A549 treated with DMSO at 1 μM for 4 hours (cell line): ENCODE data around the gene ATP11B. TPM values are rescaled to one million over a fixed set of nuclear protein-coding genes. Genes with fewer than 3 reads are reported as not detected.

Experiments used
- total RNA-seq: library from RNA; stranded (reverse); fragments of 200-300 nt; extraction: Qiagen RNA extraction; gene quantifications from 5 replicates; pipeline ENCODE4 v1.2.3, GENCODE V29; 2022; ENCODE audit warnings: low read depth

Gene ATP11B
- total RNA-seq, result 8.1 to 15.8 TPM (median 12.5 TPM) in 5 replicates

GRCh38 chr3:182792901-182793662, at the start of gene ATP11B:
TSS of gene ATP11B (plus strand) at chr3:182793504. CDS start at chr3:182793760, 256 bp downstream.

Other genes starting within 250 kb of the ATP11B start
- gene DCUN1D1, start 187.0 kb downstream of the ATP11B start, total RNA-seq, result 17.4 to 29.0 TPM (median 20.1 TPM) in 5 replicates